SH-SY5Y (cell line): Measurements from ENCODE around the gene EFCAB11.

ENCODE experiments used
- GATA2 ChIP-seq: IDR thresholded peaks from 2 replicates; pipeline ENCODE4 v1.6.1; 2011; ENCODE audit warnings: mild to moderate bottlenecking, low read depth, low read length
- GATA3 ChIP-seq: IDR thresholded peaks from 2 replicates; pipeline ENCODE4 v1.6.1; 2011; ENCODE audit warnings: low read depth, mild to moderate bottlenecking, low read length, moderate library complexity

DNA sequence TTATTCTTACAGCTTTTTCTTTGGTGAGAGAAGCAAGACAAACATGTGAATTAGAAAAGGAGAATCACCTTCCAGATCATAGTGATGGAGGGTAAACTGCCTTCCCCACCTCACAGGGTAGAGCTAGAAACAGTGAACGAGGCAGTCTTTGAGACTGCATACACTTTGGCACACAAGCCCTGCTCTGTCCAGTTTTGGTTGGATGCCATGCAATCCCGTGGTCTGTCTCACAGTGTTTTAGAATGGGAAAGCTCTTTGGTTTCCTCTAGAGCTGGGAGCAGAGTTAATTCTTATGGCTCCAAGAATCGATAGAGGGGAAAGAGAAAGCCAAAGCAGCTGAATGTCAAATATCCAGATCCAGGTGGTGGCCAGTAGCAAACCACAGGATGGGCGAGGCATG, 23.1 kb upstream of the EFCAB11 start:
- TF ChIP-seq GATA2 = no peak
- no peak for TF ChIP-seq GATA3
